Measurements from ENCODE around the gene PPP1CC. TPM values are rescaled to one million over a fixed set of nuclear protein-coding genes. Genes with fewer than 3 reads are reported as not detected.
"Not testable (repeated sequence)": the region's sequence is repeated elsewhere in the genome, so short reads cannot be mapped to it uniquely, and the experiment has no call there.

Gene PPP1CC
- total RNA-seq, 1 donor from 2014 or later = 150 TPM

GRCh38 chr12:110754101-110754793 lies 11.6 kb upstream of the PPP1CC start:
- no peak for DNase-seq

GRCh38 chr12:110750784-110751461 lies 8.2 kb upstream of the PPP1CC start:
- DNase-seq = no peak

- no peak for DNase-seq
Measured at GRCh38 chr12:110746550-110746949, 3.9 kb upstream of the PPP1CC start.

- no peak for DNase-seq
Measured at GRCh38 chr12:110745542-110746284, 3.0 kb upstream of the PPP1CC start.

- no peak for DNase-seq
Measured at GRCh38 chr12:110744601-110745264, 2.0 kb upstream of the PPP1CC start.

GRCh38 chr12:110744151-110744571 lies 1.5 kb upstream of the PPP1CC start:
- peak; percentile 77 for DNase-seq

GRCh38 chr12:110743571-110744093 lies 941 bp upstream of the PPP1CC start:
- peak; percentile 21 for DNase-seq

GRCh38 chr12:110742096-110742717 lies 484 bp downstream of the PPP1CC start:
- DNase-seq = no peak

- DNase-seq = no peak
Measured at GRCh38 chr12:110741341-110742095, 1.2 kb downstream of the PPP1CC start.

- DNase-seq = no peak
Measured at GRCh38 chr12:110739894-110740293, 2.8 kb downstream of the PPP1CC start.

GRCh38 chr12:110739488-110739887 lies 3.2 kb downstream of the PPP1CC start:
- no peak for DNase-seq

- no peak for DNase-seq
Measured at GRCh38 chr12:110737532-110737931, 5.2 kb downstream of the PPP1CC start.

GRCh38 chr12:110737016-110737415 lies 5.7 kb downstream of the PPP1CC start:
- not testable (repeated sequence) for DNase-seq

- DNase-seq = no peak
Measured at GRCh38 chr12:110733900-110734299, 8.8 kb downstream of the PPP1CC start.

- DNase-seq = no peak
Measured at GRCh38 chr12:110733089-110733715, 9.5 kb downstream of the PPP1CC start.

GRCh38 chr12:110732572-110732971 lies 10.1 kb downstream of the PPP1CC start:
- no peak for DNase-seq

- DNase-seq = no peak
Measured at GRCh38 chr12:110731479-110731878, 11.2 kb downstream of the PPP1CC start.

GRCh38 chr12:110728628-110729027 lies 14.1 kb downstream of the PPP1CC start:
- no peak for DNase-seq

- no peak for DNase-seq
Measured at GRCh38 chr12:110726708-110727369, 15.9 kb downstream of the PPP1CC start.

GRCh38 chr12:110726028-110726427 lies 16.7 kb downstream of the PPP1CC start:
- no peak for DNase-seq

Measured in occipital lobe (tissue), 2 donors.